HUES48 (cell line): ENCODE data around the gene ARHGAP1.

ENCODE experiments used
- H3K27ac ChIP-seq: one replicate; pipeline ENCODE4 v1.7.0; 2013; ENCODE audit warnings: low read depth, low read length, inconsistent platforms
- H3K27me3 ChIP-seq: 2 replicates; pipeline ENCODE4 v1.6.1; 2013; ENCODE audit warnings: mild to moderate bottlenecking, low read length; ENCODE audit not compliant: control insufficient read depth, insufficient read depth
- H3K36me3 ChIP-seq: 2 replicates; pipeline ENCODE4 v1.6.1; 2013; ENCODE audit warnings: low read length; ENCODE audit not compliant: control insufficient read depth, insufficient read depth
- H3K4me1 ChIP-seq: 2 replicates; pipeline ENCODE4 v1.6.1; 2013; ENCODE audit warnings: mild to moderate bottlenecking, low read length; ENCODE audit not compliant: control insufficient read depth, insufficient read depth
- H3K4me3 ChIP-seq: 2 replicates; pipeline ENCODE4 v1.5.1; 2013; ENCODE audit warnings: mild to moderate bottlenecking, low read depth, low read length
- H3K9ac ChIP-seq: 2 replicates; pipeline ENCODE4 v1.6.1; 2013; ENCODE audit warnings: mild to moderate bottlenecking, low read depth, low read length, moderate library complexity
- H3K9me3 ChIP-seq: 2 replicates; pipeline ENCODE4 v1.6.1; 2013; ENCODE audit warnings: low read length; ENCODE audit not compliant: control insufficient read depth, insufficient read depth

ARHGAP1 gene

GRCh38 chr11:46657186-46657585 lies 43.2 kb downstream of the ARHGAP1 start:
- Histone ChIP-seq H3K9ac (no peak overlapping the region), H3K27ac (no peak overlapping the region)

DNA sequence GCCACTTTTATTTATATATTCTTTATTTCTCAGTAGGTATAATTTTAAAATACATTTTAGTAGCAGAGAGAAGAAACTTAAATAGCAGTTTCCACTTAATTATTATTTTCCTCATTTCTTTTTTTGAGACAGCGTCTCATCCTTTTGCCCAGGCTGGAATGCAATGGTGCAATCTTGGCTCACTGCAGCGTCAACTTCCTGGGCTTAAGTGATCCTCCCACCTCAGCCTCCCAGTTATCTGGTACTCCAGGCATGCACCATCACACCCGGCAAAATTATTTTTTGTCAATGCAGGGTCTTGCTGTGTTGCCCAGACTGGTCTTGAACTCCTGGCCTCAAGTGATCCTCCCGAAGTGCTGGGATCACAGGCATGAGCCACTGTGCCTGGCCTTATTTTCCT lies 44.8 kb downstream of the ARHGAP1 start:
- Histone ChIP-seq H3K9ac (no peak overlapping the region), H3K4me1 (no peaks in the 10 kb centered on the region), H3K4me3 (no peak overlapping the region), H3K27ac (no peak overlapping the region), H3K9me3 (no peaks in the 10 kb centered on the region), H3K27me3 (no peaks in the 10 kb centered on the region), H3K36me3 (peaks cover 79% of the 10 kb centered on the region)

More at GRCh38 chr11:46657186-46657585, 43.2 kb downstream of the ARHGAP1 start:
- Histone ChIP-seq H3K27me3 (no peaks in the 10 kb centered on the region), H3K9me3 (no peaks in the 10 kb centered on the region), H3K36me3 (peaks cover 77% of the 10 kb centered on the region), H3K4me3 (no peak overlapping the region), H3K4me1 (no peaks in the 10 kb centered on the region)

DNA sequence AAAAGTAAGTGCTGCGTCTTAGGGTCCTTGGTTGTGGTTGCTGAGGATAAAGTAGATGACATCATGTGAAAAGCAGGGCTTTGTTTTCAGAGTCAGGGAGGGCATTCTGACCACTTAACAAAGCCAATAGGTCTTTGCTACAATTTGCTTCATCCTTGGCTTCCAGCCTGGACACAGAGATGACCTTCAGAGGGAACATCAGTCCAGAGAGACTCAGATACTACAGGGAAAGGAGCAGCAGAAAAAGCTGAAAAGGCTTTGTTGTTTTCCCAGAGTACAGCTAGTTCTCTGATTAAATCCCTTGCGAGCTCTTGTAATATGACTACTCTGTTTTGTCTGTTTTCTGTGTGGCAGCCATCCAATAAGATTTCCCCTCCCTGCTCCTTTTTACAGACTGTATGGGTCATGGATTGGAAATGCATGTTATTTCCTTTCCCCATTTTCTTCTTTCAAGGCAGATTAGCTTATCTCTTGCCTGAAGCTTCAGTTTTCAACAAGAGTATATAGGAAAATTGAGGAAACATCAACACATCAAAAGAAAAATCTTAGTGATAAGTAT lies 51.2 kb downstream of the ARHGAP1 start:
- Histone ChIP-seq H3K27ac (peak overlapping the region; percentile 21), H3K4me1 (no peaks in the 10 kb centered on the region), H3K36me3 (peaks cover 79% of the 10 kb centered on the region), H3K9me3 (no peaks in the 10 kb centered on the region), H3K27me3 (no peaks in the 10 kb centered on the region), H3K4me3 (no peak overlapping the region), H3K9ac (no peak overlapping the region)

- no peak overlapping the region for H3K9ac ChIP-seq
- H3K36me3 ChIP-seq = peaks cover 48% of the 10 kb centered on the region
- H3K4me3 ChIP-seq = no peak overlapping the region
- no peak overlapping the region for H3K27ac ChIP-seq
- H3K4me1 ChIP-seq = no peaks in the 10 kb centered on the region
- no peaks in the 10 kb centered on the region for H3K27me3 ChIP-seq
- H3K9me3 ChIP-seq = no peaks in the 10 kb centered on the region
Observed at GRCh38 chr11:46643986-46644385, 56.4 kb downstream of the ARHGAP1 start.

- no peak overlapping the region for H3K27ac ChIP-seq
- H3K27me3 ChIP-seq = no peaks in the 10 kb centered on the region
- H3K36me3 ChIP-seq = peaks cover 46% of the 10 kb centered on the region
- H3K9ac ChIP-seq = no peak overlapping the region
- no peak overlapping the region for H3K4me3 ChIP-seq
- no peaks in the 10 kb centered on the region for H3K4me1 ChIP-seq
- no peaks in the 10 kb centered on the region for H3K9me3 ChIP-seq
Observed at GRCh38 chr11:46643531-46643930, 56.9 kb downstream of the ARHGAP1 start.

DNA sequence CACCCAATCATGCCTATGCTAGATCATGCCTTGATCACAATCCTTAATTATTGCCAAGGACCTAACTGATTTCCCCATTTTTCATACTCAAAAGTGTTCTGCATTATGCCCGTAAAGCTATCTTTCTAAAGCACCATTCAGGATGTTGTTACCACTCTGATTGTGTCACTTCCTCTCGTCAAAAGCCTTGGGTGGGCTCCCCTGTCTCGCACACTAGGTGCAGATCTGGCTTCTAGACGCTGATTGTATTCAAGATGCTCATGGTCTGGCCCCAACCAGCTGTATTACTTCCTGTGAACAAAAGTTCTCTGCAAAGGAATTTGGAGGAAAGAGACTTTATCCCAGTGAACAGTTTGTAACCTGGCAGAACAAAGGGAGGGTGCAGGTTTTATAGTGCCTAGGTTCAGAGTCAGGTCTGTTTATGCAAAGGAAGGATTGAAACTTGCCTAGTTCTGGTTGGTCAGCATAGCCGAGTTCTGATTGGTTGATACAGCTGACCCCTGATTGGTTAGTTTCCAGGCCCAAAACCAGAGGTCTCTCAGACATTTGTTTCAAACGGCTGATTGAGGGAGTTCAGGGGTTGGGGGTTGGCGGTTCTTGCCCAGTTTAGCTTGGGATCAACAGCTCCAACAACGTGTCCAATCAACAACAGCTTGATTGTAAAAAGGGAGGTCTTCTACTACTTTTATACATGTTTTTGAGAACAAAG lies 57.6 kb downstream of the ARHGAP1 start:
- no peaks in the 10 kb centered on the region for H3K4me1 ChIP-seq
- no peaks in the 10 kb centered on the region for H3K27me3 ChIP-seq
- no peak overlapping the region for H3K4me3 ChIP-seq
- no peaks in the 10 kb centered on the region for H3K9me3 ChIP-seq
- H3K27ac ChIP-seq = no peak overlapping the region
- H3K36me3 ChIP-seq = peaks cover 44% of the 10 kb centered on the region
- no peak overlapping the region for H3K9ac ChIP-seq

DNA sequence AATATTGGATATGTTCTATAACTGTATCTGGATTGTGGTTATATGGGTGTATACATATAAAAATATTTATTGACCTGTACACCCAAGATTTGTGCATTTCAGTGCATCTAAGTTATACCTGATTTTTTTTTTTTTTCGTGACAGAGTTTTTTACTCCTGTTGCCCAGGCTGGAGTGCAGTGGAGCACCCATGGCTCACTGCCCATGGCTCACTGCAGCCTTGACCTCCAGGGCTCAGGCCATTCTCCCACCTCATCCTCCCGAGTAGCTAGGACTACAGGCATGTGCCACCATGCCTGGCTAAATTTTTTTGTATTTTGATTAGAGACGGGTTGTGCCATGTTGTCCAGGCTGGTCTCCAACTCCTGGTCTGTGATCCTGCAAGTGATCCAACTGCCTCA lies 58.8 kb downstream of the ARHGAP1 start:
- Histone ChIP-seq H3K27me3 (no peaks in the 10 kb centered on the region), H3K27ac (no peak overlapping the region)

GRCh38 chr11:46640036-46640788 lies 60.2 kb downstream of the ARHGAP1 start:
- no peak overlapping the region for H3K4me3 ChIP-seq
- no peaks in the 10 kb centered on the region for H3K4me1 ChIP-seq
- H3K9ac ChIP-seq = no peak overlapping the region
- H3K27ac ChIP-seq = no peak overlapping the region
- H3K36me3 ChIP-seq = peaks cover 22% of the 10 kb centered on the region
- H3K27me3 ChIP-seq = no peaks in the 10 kb centered on the region
- no peaks in the 10 kb centered on the region for H3K9me3 ChIP-seq

More for the DNA sequence above, 58.8 kb downstream of the ARHGAP1 start:
- no peak overlapping the region for H3K9ac ChIP-seq
- H3K4me1 ChIP-seq = no peaks in the 10 kb centered on the region
- H3K4me3 ChIP-seq = no peak overlapping the region
- H3K36me3 ChIP-seq = peaks cover 36% of the 10 kb centered on the region
- H3K9me3 ChIP-seq = no peaks in the 10 kb centered on the region

- Histone ChIP-seq H3K4me1 (no peaks in the 10 kb centered on the region), H3K9me3 (no peaks in the 10 kb centered on the region), H3K27me3 (no peaks in the 10 kb centered on the region), H3K27ac (no peak overlapping the region), H3K36me3 (peaks cover 13% of the 10 kb centered on the region), H3K4me3 (no peak overlapping the region), H3K9ac (no peak overlapping the region)
Observed at GRCh38 chr11:46639197-46639839, 61.1 kb downstream of the ARHGAP1 start.

- no peaks in the 10 kb centered on the region for H3K27me3 ChIP-seq
- H3K36me3 ChIP-seq = peaks cover 12% of the 10 kb centered on the region
- H3K27ac ChIP-seq = no peak overlapping the region
- H3K9ac ChIP-seq = no peak overlapping the region
- no peak overlapping the region for H3K4me3 ChIP-seq
- H3K9me3 ChIP-seq = no peaks in the 10 kb centered on the region
- H3K4me1 ChIP-seq = no peaks in the 10 kb centered on the region
Observed at GRCh38 chr11:46637546-46637945, 62.9 kb downstream of the ARHGAP1 start.
